Mesodermal cell (in vitro differentiated cells): ENCODE results near the gene MARCHF6.
"Not testable (repeated sequence)": the region's sequence is repeated elsewhere in the genome, so short reads cannot be mapped to it uniquely, and the experiment has no call there.

ENCODE experiments used
- H3K27ac ChIP-seq: 2 replicates; pipeline ENCODE4 v1.7.0; 2013; ENCODE audit warnings: mild to moderate bottlenecking, low read depth, low read length, moderate library complexity; ENCODE audit not compliant: severe bottlenecking
- H3K36me3 ChIP-seq: 2 replicates; pipeline ENCODE4 v1.7.1; 2013; ENCODE audit warnings: mild to moderate bottlenecking, low read length, moderate library complexity; ENCODE audit not compliant: control insufficient read depth, insufficient read depth
- H3K4me1 ChIP-seq: one replicate; pipeline ENCODE4 v1.7.1; 2013; ENCODE audit warnings: mild to moderate bottlenecking, low read length; ENCODE audit not compliant: insufficient read depth, control insufficient read depth, poor library complexity, severe bottlenecking
- H3K4me3 ChIP-seq: 2 replicates; pipeline ENCODE4 v1.7.0; 2013; ENCODE audit warnings: low read length, control low read depth, mild to moderate bottlenecking; ENCODE audit not compliant: insufficient read depth, poor library complexity, severe bottlenecking; ENCODE audit errors: extremely low read depth
- H3K9me3 ChIP-seq: 2 replicates; pipeline ENCODE4 v1.7.1; 2013; ENCODE audit warnings: mild to moderate bottlenecking, low read length, moderate library complexity; ENCODE audit not compliant: control insufficient read depth
- WGBS, 2 experiments: methylation state at CpG; one replicate each; pipeline ENCODE4 v1.1.5; 2013; ENCODE audit warnings: missing lambda C conversion rate in 2 of 2; ENCODE audit not compliant: insufficient coverage in 2 of 2; 5-methylcytosine and 5-hydroxymethylcytosine counted together

The MARCHF6 gene

GRCh38 chr5:10392567-10393328 lies 39.3 kb downstream of the MARCHF6 start:
- H3K36me3 ChIP-seq, result peaks cover 80% of the 10 kb centered on the region
- WGBS, 2 experiments, result 87 to 100% methylated on average over 6 of the region's 6 CpGs
- not testable (repeated sequence) for H3K9me3 ChIP-seq, H3K4me1 ChIP-seq, H3K4me3 ChIP-seq, H3K27ac ChIP-seq

- no peak overlapping the region for H3K4me3 ChIP-seq
- no peaks in the 10 kb centered on the region for H3K9me3 ChIP-seq
- H3K27ac ChIP-seq, result no peak overlapping the region
- WGBS, 2 experiments, result 94 to 96% methylated on average over 2 of the region's 2 CpGs
- no peaks in the 10 kb centered on the region for H3K4me1 ChIP-seq
- H3K36me3 ChIP-seq, result peaks cover 73% of the 10 kb centered on the region
These were observed 40.0 kb downstream of the MARCHF6 start for GRCh38 chr5:10393491-10393890.

DNA sequence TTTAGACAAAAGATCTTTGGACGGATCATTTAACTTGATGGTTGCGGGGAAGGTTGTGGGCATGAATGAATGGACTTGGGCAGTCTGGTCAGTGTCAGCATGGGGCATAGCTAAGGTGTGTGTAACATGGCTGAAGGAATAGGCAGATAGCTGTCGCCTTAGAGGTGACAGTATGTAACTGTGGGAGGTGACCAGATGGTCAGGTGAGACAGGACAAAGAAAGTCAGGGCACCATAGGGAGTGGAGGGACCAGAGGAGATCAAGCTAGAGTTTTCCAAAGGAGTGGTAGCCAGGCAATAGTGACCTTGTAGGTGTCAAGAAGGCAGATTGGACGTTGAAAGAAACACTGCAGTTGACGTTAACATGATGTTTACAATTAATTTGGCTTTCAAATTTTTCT lies 43.1 kb downstream of the MARCHF6 start:
- WGBS, 2 experiments, result 93 to 95% methylated on average over 4 of the region's 5 CpGs
- Histone ChIP-seq H3K4me3 (no peak overlapping the region), H3K4me1 (no peaks in the 10 kb centered on the region), H3K9me3 (no peaks in the 10 kb centered on the region), H3K27ac (no peak overlapping the region), H3K36me3 (peaks cover 67% of the 10 kb centered on the region)

DNA sequence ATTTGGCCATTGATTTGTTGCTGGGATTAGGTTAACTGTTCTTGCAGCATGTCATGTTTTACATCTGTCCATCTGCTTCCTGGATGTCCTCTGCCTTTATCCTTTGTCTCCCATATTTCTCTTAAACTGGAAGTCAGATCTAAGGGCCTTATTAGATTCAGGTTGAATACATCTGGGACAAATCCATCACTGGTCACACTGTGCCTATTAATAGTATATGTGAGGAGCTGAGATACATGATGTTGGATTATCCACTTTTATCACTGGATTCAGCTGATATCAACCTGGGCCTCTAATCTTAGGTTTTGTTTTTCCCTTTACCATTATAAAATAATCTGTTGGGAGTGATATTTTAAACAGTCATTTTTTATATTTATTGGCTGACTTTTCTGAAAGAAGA lies 46.3 kb downstream of the MARCHF6 start:
- Histone ChIP-seq H3K36me3 (peaks cover 73% of the 10 kb centered on the region), H3K27ac (no peak overlapping the region)

GRCh38 chr5:10400411-10400810 lies 46.9 kb downstream of the MARCHF6 start:
- 80% methylated on average over 1 of the region's 2 CpGs; no CpG with 5 or more reads in 1 of the 2 experiments for WGBS, 2 experiments
- Histone ChIP-seq H3K36me3 (peaks cover 75% of the 10 kb centered on the region), H3K4me1 (no peaks in the 10 kb centered on the region), H3K27ac (no peak overlapping the region), H3K9me3 (no peaks in the 10 kb centered on the region), H3K4me3 (no peak overlapping the region)

More for the DNA sequence above, 46.3 kb downstream of the MARCHF6 start:
- Histone ChIP-seq H3K4me3 (no peak overlapping the region), H3K4me1 (no peaks in the 10 kb centered on the region), H3K9me3 (no peaks in the 10 kb centered on the region)

DNA sequence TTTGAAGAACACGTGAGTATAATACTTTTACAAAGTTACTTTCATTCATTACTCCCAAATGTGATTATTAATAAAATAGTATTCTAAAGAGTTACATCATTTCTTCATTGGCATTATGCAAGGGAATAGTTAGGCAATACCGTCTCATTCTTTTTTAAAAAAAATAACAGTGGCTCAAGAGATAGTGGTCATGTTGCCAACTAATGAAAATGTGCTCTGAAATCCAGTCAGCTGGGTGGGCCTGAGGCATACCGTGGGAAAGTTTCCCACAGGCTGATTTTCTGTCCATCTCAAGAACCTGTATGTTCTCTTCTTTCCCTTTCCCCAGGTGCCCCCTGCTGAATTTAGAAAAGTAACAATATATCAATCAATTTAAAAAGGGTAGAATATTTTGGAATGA lies 47.3 kb downstream of the MARCHF6 start:
- Histone ChIP-seq H3K36me3 (peaks cover 75% of the 10 kb centered on the region), H3K4me3 (no peak overlapping the region), H3K9me3 (no peaks in the 10 kb centered on the region), H3K4me1 (no peaks in the 10 kb centered on the region), H3K27ac (no peak overlapping the region)
- WGBS, 2 experiments, result 100% methylated on average over 1 of the region's 3 CpGs

DNA sequence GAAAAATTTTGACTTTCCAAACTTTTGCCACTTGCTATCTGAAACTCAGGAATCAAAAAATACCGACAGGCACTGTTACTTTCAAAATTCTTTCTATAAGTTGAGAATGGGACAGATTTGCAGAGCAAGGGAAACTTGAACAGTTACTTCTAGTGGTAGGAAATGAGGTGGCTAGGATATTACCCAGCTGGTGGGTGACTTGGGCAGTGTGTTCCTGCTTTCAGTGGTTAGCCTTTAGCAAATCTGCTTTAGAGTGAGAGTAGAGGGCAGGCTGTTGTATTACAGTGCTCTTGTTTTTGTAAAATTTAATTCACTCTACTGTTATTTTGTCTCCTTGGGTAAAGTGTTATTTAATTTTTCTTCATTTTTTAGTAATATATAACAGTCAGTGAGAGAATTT lies 48.0 kb downstream of the MARCHF6 start:
- WGBS, 2 experiments, result no CpG with 5 or more reads among the region's 1 CpG
- no peaks in the 10 kb centered on the region for H3K9me3 ChIP-seq
- no peak overlapping the region for H3K27ac ChIP-seq
- no peak overlapping the region for H3K4me3 ChIP-seq
- peaks cover 75% of the 10 kb centered on the region for H3K36me3 ChIP-seq
- no peaks in the 10 kb centered on the region for H3K4me1 ChIP-seq
